GM19468 (cell line): ENCODE measurements around the gene SHKBP1.
"Not testable (repeated sequence)": the region's sequence is repeated elsewhere in the genome, so short reads cannot be mapped to it uniquely, and the experiment has no call there.

Source experiments
- ATAC-seq: cut with Tn5 transposase; IDR thresholded peaks from one replicate; pipeline ENCODE4 v1.9.1; 2021; ENCODE audit warnings: mild to moderate bottlenecking, moderate library complexity, moderate number of reproducible peaks; ENCODE audit not compliant: unreplicated experiment; ENCODE audit errors: extremely low read depth

SHKBP1 gene

GRCh38 chr19:40553885-40554857 is 22.5 kb upstream of the SHKBP1 start:
- ATAC-seq, result no peak

GRCh38 chr19:40555978-40556689 is 20.5 kb upstream of the SHKBP1 start:
- no peak for ATAC-seq

DNA sequence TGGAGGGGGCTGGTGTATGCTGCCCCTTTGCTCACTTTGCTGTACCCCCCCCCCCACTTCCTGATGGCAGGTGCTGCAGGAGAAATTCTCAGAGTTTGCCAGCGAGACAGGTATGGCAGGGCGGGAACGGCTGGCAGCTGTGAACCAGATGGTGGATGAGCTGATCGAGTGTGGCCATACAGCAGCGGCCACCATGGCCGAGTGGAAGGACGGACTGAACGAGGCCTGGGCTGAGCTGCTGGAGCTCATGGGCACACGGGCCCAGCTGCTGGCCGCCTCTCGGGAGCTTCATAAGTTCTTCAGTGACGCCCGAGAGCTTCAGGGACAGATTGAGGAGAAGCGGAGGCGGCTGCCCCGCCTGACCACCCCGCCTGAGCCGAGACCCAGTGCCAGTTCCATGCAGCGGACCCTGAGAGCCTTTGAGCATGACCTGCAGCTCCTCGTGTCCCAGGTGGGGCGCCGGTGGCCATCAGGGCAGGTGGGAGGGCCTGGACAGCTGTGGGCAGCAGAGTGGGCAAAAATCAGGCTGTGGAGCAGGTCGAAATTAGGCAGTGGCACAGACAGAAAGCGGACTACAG is 19.6 kb upstream of the SHKBP1 start:
- no peak for ATAC-seq

DNA sequence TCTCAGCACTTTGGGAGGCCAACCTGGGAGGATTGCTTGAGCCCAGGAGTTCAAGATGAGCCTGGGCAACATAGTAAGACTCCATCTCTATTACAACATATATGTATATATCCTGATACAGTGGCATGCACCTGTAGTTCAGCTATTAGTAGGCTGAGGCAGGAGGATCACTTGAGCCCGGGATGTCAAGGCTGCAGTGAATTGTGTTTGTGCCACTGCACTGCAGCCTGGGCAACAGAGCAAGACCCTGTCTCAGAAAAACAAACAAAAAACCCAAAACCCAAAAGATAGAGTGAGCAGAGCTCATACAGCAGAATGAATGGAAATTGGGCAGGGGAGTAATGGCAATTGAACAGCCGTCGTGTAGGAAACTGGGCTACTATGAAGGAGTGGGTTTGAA is 17.3 kb upstream of the SHKBP1 start:
- ATAC-seq, result no peak

- ATAC-seq, result no peak
Measured at GRCh38 chr19:40560092-40560507, 16.6 kb upstream of the SHKBP1 start.

DNA sequence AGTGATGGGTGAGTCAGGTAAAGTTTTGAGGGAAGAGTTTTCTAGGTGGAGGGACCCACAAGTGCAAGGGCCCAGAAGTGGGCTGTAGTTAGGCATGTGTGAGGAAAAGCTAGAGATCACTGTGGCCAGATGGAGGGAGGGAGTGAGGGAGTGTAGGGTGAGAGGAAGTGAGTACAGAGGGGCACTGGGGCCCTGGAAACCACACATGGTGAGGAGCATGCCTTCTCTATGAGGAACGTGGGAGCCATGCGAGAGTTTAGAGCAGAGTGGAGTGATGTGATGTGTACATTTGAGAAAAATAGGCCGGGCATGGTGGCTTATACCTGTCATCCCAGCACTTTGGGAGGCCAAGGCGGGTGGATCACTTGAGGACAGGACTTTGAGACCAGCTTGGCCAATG is 14.7 kb upstream of the SHKBP1 start:
- ATAC-seq, result no peak

DNA sequence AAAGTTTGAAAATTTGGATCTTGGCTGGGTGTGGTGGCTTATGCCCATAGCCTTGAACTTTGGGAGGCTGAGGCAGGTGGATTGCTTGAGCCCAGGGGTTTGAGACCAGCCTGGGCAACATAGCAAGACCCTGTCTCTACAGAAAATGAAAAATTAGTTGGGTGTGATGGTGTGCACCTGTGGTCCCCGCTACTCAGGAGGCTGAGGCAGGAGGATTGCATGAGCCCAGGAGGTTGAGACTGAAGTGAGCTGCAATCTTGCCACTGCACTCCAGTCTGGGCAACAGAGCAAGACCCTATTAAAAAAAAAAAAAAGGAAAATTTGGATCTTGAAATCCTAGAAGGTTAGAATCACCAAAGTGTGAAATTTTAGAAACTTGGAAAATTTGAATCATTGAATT is 12.1 kb upstream of the SHKBP1 start:
- ATAC-seq, result not testable (repeated sequence)

GRCh38 chr19:40565355-40565754 is 11.3 kb upstream of the SHKBP1 start:
- no peak for ATAC-seq

DNA sequence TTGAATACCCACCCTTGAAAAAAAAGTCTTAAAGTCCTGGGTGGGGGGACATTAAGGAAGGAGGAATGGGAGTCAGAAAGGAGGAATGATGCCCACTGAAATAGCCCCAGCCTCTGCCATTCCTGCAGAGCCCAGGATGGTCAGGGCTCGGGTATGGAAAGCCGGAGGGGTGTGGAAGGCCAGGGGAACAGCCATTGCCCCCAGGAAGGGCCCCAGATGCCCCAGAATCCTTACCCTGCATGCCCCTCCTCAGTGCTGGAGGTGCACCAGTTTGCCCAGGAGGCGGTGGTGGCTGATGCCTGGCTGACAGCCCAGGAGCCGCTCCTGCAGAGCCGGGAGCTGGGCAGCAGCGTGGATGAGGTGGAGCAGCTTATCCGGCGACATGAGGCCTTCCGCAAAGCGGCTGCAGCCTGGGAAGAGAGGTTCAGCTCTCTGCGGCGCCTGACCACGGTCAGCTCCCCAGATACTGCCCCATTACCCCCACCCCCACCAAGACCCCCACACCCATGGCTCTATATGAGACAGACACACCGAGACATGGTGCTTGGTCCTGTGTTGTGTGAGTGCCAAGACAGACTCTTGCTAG is 10.7 kb upstream of the SHKBP1 start:
- ATAC-seq, result no peak

GRCh38 chr19:40567040-40567749 is 9.5 kb upstream of the SHKBP1 start:
- no peak for ATAC-seq

DNA sequence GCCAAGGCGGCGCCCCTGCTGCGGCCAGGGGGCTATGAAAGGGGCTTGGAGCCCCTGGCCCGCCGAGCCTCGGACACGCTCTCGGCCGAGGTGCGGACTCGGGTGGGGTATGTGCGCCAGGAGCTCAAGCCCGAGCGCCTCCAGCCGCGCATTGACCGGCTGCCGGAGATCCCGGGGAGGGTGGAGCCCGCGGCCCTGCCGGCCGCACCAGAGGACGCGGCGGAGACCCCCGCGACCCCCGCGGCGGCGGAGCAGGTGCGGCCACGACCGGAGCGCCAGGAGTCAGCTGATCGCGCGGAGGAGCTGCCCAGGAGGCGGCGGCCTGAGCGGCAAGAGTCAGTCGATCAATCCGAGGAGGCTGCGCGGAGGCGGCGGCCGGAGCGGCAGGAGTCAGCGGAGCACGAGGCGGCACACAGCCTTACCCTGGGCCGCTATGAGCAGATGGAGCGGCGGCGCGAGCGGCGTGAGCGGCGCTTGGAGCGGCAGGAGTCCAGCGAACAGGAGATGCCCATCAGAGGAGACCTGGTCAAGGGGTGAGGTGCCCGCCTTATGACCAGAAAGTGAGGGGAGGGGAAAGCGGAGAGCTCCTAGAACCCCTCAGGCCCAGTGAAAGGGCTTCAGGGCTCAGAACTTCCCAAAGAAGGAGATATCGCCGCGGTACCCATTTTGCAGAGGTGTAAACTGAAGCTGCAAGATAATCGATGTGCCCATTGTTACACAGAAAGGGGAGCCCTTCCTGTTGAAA is 8.8 kb upstream of the SHKBP1 start:
- no peak for ATAC-seq

- peak; percentile 74 for ATAC-seq
Measured at GRCh38 chr19:40570313-40571004, 6.2 kb upstream of the SHKBP1 start.

DNA sequence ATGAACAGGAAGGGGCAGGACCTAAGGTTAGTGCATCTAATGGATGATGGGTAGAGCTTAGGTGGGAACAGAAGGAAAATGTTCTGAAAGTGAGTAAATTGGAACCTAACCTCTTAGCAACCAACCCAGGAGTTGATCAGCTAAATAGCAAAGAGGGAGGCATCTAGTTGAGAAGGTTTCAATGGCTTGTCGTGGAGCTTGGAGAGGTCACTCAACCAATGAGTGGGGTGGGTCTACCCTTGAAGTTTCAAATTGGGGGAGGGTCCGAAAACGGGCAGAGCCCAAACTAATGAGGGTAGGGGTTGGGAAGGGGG is 5.7 kb upstream of the SHKBP1 start:
- no peak for ATAC-seq

DNA sequence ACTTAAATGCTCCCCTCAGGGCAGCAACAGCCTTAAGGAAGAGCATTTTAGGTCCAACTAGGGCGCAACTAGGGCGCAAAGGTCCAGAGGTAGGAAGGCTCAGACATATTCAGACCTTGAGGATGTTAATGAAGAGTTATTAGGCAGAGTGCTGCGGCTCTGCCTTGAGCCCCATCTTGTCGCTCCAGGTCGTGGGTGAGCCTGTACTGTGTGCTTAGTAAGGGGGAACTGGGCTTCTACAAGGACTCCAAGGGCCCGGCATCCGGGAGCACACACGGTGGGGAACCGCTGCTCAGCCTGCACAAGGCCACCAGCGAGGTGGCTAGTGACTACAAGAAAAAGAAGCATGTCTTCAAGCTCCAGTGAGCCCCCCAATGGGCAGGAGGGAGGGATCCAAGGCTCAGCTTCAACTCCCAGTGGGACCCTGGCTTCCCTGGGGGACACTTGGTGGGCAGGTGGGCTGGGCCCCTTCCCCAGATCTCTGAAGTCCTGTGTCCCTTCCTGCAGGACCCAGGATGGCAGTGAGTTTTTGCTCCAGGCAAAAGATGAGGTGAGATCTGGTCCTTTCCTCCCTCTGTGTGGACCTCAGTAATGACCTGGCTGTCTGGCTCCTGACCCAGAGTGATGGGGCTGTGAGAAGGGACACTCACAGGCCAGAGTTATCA is 4.7 kb upstream of the SHKBP1 start:
- no peak for ATAC-seq

GRCh38 chr19:40575326-40575725 is 1.3 kb upstream of the SHKBP1 start:
- no peak for ATAC-seq

DNA sequence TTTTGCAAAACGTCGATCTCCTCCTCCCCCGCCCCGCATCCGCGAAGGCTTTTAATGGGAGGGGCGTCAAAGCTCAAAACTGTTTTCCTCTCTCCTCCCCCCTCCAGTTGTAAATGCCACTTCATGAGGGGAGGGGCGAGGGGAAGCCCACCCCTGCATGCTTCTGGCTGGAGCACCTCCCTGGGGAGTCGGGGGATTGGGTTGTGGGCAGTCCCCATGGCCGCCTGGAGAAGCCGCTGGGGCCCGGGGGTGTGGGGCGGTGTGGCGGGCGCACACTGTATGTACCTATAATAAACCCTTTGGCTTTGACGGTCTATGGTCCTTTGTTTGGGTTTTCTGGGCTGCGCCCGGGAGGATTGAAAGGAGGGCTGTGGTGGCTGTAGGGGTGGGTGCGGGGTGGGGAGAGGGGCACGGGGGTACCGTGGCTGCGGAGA is 505 bp upstream of the SHKBP1 start:
- no peak for ATAC-seq

GRCh38 chr19:40578442-40578908 is 1.8 kb downstream of the SHKBP1 start:
- no peak for ATAC-seq

DNA sequence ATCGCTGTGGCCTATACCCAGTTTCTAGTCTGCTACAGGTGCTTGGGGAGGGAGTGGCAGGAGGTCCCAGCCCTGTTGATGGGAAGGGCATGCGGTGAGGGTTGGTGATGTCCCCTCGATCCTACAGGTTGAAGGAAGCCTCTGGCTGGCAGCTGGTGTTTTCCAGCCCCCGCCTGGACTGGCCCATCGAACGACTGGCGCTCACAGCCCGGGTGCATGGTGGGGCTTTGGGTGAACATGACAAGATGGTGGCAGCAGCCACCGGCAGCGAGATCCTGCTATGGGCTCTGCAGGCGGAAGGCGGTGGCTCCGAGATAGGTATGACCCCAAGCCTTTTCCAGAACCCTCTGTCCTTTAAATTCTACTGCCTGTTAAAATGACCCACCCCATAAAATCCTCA is 3.9 kb downstream of the SHKBP1 start:
- ATAC-seq, result no peak
